ENCODE results near the gene CHMP6.
"Not testable (repeated sequence)": the region's sequence is repeated elsewhere in the genome, so short reads cannot be mapped to it uniquely, and the experiment has no call there.

CHMP6 gene

DNA sequence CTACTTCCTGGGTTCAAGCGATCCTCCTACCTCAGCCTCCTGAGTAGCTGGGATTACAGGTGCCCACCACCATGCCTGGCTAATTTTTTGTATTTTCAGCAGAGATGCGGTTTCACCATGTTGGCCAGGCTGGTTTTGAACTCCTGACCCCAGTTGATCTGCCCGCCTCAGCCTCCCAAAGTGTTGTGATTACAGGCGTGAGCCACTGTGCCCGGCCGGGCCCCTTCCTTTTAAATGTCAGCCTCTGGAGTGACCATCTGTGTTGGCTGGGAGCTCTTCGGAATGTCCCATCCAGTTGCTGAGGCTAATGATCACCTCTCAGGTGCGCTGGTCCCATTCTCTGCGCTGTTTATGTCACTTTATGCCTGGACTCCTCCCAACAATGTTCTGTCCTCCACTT, 38.7 kb downstream of the CHMP6 start:
- not testable (repeated sequence) for DNase-seq (ENCODE audit: low spot score)

DNA sequence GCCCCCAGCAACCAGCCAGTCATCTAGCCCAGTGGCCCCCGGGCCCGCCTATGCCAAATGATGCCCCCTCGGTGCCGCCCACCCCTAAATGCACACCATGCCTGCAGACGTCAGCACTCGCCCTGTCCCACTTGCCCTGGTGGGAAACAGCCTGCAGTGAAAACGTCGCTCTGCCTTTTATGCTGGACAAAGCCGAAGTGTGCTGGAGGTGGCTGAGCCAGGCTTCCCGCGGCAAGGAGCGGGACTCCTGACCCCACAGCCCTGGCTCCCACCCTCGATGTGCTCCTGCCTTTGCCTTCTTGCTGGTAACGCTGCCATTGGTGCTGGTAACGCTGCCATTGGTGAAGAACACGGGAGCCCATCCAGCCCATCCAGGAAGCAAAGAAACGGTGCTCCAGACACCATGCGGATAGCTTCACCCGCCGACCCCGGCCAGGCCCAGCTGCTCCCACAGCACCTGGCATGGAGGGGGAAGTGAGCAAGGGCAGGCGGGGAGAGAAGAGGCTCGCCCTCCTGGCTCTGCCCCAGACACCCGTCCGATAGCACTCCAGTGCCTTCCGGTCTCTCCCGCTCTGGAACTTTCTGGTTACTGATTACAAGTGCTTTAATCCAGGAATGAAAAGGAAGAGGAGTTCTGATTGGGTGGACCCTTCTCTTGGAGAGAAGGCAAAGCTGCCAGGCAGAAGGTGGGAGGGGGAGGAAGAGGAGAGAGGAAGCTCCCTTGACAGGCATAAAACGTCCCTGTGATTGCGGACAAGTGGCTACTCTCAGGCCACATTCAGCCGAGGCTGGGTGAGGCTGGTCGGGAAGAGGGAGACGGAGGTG, 39.3 kb downstream of the CHMP6 start:
- DNase-seq (ENCODE audit: low spot score): no peak

DNA sequence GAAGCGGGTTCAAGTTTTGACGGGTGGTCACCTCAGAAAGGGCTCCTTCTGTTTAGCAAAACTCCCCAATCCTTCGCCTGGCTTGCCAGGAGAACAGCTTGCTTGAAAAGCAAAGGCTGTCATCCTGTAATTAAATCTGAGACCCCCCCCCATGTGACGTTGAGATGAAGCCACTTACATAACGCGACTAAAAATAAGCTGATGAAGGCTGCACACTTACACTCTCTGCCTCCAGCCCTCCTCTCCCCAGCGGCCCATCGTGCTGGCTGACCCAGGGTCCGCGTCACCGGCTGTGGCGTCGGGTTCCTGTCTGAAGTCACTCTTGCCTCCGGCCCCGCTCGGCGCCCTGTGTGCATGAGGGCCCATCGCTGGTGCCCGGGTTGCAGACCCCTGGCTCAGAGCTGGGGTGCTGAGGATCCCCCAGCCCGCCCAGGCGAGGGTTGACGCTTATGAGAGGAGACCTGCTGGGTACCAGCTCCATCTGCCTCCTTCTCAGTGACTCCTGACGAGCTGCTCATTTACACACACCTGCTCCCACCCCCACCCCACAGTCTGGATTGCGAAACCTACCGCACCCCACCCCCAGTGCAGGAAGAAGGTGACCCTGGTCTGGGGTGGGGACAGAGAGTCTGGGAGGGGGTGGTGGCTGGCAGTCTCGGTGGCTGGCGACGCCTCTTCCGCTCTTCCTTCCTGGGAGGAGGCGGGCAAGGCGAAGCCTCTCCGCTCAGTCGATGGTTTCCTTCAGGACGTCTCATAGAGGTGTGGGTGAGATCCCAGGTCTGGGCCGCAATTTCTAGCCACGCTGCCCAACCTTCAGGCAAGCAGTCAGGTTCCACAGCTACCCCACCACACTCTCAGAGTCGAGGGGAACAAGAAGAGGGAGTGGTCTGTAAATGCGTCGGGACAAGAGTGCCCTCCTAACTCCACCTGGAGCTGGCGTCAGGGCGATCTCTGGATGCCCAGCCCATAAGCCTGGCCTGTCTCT, 40.2 kb downstream of the CHMP6 start:
- no peak for DNase-seq (ENCODE audit: low spot score)

DNA sequence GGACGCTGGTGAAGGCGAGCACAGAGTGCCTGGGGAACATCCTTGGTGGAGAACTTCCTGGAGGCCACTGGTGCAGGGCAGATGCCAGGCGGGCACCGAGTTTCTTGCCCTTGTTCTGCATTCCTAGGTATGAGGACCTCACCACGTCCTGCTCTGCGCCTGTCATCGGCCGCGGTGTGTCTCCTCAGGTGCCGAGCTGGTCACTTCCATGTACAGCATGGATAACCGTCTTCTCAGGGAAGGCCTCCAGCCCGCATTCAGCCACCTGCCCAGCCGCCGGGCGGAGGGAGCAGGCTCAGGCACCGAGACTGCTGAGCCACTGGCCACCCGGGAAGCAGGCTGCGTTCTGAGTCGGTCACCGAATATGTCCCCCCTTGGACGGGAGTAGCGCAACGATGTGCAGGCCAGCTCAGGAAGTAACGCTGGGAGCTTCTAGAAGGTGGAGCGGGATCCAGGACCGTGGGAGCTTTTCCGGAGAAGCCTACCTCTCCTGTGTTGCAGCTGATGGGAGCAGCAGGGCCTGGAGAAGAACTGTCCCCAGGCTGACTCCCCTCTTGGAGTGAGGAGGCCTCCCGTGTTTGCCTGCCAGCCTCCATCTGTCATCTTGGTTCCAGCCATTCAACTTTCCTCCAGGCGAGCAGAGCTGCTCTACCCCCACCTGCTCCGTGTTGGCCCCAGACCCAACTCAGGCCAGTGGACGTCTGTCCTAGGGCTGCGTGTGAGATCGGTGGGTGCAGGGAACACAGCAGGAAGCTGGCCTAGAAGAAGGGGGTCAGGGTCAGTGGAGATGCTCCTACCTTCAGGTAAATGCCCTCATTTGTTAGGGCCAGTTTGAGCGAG, 41.2 kb downstream of the CHMP6 start:
- DNase-seq (ENCODE audit: low spot score): no peak

DNA sequence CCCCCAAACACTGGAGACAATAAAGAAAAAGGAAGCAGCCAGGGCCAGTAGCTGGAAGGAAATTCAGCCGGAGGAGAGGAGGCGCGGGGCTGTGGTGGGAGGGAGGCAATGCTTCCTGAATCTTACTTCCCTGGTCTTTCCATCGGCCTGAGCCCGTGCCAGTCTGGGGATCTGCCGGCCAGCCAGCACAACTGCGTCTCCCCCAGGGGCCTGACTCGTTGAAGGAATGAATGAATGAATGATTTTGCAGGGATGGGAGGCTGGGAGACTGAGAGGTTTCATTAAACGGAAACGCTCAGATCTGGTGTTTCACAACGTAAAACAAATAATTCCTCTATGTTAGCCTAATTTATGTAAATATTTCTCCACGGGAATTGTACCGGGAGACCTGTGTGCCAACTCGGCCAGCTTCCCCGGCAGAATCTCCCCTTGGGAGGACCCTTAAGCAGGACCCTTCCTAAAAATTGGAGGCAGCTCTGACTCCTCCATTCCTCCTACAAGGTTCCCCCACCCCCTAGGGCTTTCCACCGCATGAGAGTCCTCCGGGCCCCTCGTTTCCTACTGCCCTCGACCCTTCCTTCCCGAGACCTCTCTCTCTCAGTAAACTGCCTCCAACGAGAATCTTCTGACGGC, 42.0 kb downstream of the CHMP6 start:
- no peak for DNase-seq (ENCODE audit: low spot score)

DNA sequence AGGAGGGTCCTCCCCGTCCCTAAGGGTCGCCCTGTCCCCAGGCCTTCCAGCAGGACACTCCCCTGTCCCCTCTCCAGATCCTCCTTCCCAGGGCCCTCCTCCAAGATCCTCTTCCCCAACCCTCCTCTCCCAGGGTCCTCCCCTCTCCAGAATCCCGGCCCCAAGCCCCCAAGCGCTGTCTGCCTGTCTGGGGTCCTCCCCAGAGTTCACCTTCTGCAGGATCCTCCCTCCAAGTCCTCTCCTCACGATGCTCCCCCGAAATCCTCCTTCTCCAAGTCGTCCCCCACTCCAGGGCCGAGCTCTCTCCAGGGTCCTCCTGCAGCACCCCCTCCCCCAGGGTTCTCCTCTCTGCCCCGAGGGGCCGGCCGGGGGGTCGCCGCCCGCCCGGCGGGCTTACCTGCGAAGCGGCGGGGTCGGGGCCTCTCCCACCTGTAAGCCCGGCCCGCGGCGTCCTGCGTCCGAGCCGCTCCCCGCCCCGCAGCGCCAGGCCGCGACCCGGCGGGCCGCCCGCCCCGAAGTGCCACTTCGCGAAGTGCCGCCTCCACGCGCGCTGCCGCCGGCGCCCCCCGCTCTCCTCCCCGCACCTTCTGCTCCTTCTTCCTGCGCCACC, 42.6 kb downstream of the CHMP6 start:
- DNase-seq (ENCODE audit: low spot score): no peak

DNA sequence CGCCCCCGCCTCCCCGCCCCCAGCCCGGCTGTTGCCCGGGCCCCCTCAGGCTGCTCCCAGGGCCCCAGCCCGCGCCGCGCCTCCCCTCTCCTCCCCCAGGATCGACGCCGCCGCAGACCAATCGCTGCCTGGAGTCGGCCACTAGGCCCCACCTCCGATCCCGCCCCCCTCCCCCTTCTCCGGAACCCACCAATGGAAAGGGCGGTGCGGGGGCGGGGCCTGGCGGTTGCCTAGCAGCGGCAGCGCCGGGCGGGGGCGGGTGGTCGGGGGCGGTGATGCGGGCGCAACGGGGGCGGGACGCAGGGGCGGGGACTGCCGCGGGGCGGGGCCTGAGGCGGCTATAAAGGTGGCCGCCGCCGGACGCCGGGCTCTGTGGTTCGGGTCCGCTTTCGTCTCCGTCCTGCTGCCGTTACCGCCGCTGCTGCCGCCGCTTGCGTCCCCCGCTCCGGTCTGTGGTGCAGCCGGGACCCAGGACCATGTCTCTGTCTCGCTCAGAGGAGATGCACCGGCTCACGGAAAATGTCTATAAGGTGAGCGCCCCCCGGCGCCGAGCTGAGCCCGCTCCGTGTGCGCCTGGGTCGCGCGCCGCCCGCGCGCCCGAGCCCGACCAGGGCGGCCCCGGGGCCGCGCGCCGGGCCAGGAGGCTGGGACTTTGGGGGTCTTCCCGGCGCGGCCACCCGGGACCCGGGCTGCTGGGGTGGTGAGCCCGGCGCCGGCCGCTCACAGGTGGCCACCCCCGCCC, 43.3 kb downstream of the CHMP6 start, which contains the start of gene BAIAP2:
TSS of gene BAIAP2 (plus strand) at position 373 of the 742 bp plus-strand sequence. CDS start at position 477, 104 bp downstream.
- DNase-seq (ENCODE audit: low spot score): peak; percentile 100

DNA sequence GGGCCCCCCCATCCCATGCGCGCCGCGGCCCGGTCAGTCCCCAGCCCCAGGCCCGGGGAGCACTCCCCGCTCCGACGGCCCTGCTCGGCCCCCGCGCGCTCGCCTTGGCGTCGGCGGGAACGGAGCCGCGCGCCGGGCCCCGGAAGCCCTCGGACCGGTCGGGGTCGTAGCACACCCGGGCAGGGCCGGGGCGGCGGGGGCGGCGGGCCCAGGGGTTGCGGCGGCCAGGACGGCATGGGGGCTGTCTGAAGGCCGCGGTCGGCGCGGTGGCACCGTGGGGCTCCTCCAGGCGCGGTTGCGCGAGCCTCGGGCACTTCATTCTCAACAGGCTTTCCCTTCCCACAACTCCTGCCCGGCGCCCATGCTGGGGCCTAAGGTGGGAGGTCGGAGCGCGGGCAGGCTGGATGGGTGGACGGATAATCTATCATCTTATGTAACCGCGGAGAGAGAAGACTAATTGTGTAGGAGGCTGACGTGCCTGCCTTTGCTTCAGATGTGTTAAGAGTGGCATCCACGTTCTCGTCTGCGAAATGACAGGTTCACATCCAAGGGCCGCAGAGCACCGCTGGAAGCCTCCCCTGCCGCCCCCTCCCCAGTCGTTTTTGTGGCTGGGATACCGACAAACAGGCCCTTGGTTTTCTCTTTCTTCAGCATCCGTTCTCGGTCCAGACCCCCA, 44.0 kb downstream of the CHMP6 start:
- DNase-seq (ENCODE audit: low spot score): no peak

DNA sequence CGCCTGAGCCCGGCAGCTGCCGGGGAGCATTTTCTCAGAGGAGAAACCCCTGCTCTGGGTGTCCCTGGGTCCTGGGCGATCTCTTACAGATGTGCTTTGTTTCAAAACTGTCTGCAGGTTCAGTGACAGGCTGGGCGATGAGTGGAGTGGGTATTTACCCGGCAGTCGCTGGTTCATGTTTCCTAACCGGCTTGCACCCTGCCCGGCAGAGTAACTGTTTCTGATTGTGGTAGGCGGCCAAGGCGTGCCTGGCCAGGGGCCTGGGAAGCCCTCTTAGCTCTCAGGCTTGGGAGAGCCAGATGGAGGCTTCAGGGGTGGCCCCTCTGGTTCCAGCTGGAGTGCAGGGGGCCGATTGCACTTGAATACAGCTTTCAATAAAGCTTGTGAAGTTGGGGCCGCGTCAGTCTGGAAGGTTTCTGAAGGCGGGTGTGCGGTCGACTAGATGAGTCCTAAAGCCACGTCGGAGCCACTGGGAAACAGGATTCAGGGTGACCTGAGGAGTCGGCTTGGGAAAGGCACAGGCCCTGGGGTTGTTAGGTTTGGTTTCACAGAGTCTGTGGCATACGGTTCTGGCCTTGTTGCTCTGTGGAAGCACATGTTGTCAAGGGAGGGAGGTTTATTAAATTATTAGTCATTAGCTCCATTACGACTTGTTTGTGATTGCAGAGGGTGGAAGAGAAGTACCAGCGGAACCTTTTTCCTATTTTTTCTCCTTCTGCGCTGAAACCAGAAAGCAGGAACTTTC, 44.7 kb downstream of the CHMP6 start:
- no peak for DNase-seq (ENCODE audit: low spot score)

DNA sequence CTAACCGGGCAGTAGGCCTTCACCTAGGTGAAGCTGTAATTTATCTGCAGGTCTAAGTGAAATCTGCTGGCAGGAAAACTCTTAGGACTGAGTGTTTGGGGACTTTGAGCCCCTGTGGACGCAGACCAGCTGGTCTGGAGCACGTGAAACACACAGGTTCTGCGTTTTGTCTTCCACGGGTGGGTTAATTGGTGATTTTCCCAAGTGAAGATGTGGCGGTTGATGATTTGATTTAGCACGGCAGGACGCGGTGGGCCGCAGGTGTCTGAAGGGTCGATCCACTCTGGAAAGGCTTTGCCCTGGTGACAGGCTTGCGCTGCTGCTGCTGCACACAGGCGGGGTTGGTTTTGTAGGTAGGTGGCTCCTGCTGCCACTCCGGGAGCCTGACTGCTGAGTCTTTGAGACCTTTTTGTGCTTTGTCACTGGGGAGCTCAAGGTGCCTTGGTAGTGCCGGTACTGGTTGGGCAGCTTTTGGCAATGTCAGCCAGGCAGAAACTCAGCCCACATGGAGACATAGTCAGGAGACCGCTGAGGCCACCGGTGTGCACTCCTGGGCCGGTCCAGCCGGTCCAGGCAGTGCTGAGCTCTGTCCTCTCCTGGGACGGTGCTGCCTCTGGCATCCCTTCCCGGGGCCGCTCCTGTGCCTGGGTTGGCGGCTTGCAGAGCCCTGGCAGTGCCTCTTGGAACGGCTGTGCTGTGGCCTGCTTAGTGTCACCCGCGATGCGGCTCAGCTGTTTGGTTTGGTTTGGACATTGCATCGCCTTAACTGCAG, 45.6 kb downstream of the CHMP6 start:
- no peak for DNase-seq (ENCODE audit: low spot score)

DNA sequence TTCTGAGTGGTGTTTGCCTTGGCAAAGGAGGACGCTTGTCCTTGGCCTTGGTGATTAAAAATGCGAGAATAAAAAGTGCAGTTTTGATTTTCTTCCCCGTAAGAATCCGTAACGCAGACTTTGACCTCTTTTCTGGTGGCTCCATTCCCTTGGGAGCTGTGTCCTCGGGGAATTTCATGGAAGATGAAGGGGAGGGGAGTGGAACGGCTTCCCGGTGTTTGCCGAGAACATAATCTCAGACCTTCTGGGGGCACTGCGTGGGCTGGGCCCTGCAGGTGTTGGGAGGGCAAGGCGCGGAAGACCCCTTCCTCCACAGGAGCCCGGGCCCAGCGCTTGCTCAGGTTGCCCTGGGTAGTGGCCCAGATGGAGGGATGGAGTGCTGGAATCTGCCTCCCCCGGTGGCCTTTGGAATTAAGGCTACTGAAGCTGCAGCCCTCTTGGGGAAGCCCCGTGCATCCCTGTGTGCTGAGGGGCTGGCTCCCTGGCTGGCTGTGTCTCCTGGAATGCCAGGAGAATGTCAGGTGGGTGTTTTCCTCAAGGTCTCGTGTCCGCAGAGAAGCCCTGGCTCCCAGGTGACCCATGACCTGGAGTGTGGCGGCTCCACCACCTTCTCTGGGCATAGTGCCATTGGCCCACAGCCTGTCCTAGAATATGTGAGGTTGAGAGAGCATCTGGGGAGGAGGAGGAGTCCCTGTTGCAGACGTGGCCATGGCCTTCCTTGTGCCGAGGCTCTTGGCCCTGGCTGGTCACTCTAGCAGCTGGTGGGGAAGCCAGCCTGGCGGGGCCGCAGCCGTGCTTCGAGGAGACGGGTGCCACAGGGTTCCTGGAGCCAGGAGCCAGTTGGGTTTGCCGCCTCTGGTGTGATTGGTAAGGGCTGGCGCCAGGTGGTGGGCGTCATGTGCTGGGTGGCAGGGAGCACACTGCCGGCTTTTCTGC, 46.4 kb downstream of the CHMP6 start:
- no peak for DNase-seq (ENCODE audit: low spot score)

DNA sequence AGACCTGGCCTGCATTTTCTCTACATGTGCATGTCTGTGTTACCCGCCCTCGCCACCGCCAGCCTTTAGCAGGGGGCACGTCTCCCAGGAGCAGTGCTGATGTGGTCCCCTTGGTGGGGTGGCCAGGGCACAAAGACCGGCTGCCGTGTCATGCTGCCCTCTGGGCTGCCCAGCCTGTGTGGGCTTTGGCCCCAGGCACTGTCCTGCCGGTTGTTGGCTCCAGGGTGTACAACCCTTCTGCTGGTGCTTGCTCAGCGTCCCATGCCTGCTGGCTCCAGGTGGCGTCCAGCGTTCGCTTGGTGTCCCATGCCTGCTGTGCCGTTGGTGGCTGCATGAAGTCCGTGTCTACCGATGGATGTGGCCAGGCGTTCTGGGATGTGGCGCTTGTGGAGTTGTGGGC, 47.5 kb downstream of the CHMP6 start:
- no peak for DNase-seq (ENCODE audit: low spot score)

DNA sequence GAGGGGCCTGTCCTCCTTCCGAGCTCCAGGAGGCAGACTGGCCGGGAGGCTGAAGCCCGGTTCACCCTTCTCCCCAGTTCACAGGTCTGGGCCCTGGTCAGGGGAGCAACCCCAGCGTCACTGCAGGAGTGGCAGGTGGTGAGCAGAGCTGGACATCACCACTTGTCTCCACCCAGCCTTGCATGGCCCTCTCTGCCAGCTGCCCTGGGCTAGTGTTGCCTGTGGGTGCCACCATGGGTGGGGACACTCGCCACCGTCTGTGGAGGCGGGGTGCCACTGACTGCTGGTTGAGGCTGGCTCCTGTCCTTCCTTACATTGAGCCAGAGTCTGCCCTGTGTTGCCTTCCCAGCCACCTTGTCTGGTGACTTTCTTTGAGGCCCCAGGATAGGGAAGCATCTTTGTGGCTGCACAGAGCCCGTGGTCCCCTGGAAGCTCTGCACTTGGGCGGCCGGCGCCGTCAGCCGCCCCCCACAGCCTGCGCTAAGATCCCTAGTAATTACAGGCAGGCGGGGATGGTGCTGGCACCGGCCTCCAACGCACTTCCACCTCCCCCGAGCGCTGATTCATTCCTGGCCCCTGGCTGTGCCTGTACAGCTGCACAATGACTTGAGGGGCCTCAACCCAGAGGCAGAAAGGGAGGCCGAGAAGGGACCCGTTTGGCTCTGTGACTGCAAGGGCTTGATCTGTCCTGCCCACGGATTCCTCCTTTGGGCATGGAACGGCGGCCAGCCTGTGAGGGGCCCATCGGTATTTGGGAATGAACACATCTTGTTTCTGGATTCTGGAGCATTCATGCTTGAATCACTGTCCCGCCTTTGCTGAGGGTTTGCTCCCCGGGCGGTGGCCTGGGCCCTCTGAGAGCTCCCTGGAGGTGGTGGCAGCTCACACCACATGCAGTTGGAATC, 48.5 kb downstream of the CHMP6 start:
- no peak for DNase-seq (ENCODE audit: low spot score)

DNA sequence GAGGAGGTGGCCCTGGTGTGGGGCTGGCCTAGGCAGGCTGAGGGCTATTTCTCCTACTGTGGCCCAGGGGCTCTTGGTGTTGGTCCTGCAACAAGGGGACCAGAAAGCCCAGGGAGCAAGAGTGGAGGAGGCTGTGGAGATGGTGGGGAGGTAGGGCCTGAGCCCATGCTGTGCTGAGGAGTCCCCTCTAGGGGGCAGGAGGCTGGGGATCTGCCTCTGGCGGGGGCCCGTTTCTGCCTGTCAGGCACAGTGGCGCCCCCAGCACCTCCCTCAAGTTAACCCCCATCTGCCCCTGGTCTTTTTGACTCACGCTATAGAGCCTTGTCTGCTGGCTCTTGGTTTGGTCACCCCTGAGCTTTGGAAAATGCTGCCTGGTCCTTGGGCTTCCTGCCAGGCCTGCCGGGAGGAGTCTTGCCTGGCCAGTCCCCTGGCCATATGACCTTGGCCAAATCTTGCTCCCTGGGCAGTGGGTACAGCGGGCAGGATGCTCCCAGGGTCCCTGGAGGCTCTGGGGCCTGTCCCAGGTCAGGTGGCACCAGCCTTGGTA, 49.2 kb downstream of the CHMP6 start:
- peak; percentile 40 for DNase-seq (ENCODE audit: low spot score)

DNA sequence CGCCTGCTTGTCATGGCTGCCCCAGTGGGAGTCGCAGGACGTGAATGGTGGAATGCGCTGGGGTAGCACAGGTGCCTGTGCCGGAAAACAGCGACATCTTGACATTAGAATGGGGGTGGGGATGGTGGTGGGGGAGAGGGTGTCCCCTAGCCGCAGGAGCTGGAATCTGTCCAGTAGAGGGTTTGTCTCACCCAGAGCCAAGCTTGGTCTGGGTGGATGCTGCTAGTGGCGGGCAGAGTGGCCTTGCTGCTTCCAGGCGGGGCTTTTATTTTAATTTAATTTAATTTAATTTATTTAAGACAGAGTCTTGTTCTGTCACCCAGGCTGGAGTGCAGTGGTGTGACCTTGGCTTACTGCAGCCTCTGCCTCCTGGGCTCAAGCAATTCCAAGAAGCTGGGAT, 51.0 kb downstream of the CHMP6 start:
- DNase-seq (ENCODE audit: low spot score): no peak

DNA sequence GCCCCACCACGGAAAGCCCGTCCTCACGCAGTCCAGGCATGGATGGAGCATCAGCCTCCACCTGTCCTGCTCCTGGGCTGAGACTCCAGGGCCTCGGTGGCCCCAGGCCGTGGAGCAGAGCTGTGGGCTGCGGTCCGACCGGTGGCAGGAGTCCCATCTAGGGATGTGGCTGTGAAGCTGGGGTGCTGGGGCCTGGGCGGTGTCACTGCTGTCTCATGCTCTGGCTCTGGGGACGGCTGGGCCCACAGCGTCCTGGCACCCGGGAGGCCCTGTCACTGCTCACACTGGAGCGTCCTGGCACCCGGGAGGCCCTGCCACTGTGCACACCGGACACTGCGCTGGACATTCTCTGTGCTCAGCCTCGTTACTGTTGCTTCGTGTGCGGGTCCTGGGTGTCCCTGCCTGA, 51.7 kb downstream of the CHMP6 start:
- no peak for DNase-seq (ENCODE audit: low spot score)

Measured in germinal center (tissue), 1 donor.